ENCODE measurements around the gene CBFA2T2. TPM values are rescaled to one million over a fixed set of nuclear protein-coding genes. Genes with fewer than 3 reads are reported as not detected.

Gene CBFA2T2
- total RNA-seq, 1 experiment from 2014 or later = 15.4 TPM

GRCh38 chr20:33659341-33660034 lies 169.6 kb downstream of the CBFA2T2 start:
- Mint-ChIP-seq H3K9me3 (ENCODE audit: unreplicated experiment) (no peaks in the 10 kb centered on the region), H3K4me3 (ENCODE audit: unreplicated experiment) (no peak overlapping the region)

GRCh38 chr20:33660035-33660684 lies 170.3 kb downstream of the CBFA2T2 start:
- H3K4me1 Mint-ChIP-seq (ENCODE audit: insufficient read depth, unreplicated experiment) = peaks cover 6% of the 10 kb centered on the region
- H3K27ac Mint-ChIP-seq (ENCODE audit: low read depth, unreplicated experiment) = no peak overlapping the region
- no peak for TF ChIP-seq CTCF (IDR thresholded peaks at IDR 0.05; ENCODE audit: unreplicated experiment)
- no peaks in the 10 kb centered on the region for H3K27me3 Mint-ChIP-seq (ENCODE audit: insufficient read depth, unreplicated experiment)
- intact Hi-C loops (cut with micrococcal nuclease) = no loop called here
- DNase-seq (ENCODE audit: unreplicated experiment) = no peak
- no peak overlapping the region for H3K4me3 Mint-ChIP-seq (ENCODE audit: unreplicated experiment)
- no TSS peak for BruUV-seq (replicated peaks)
- ChIA-PET POLR2A (no interaction called here), CTCF (interaction anchor here (0.6 kb wide), 1 partner anchor 205 kb away, joined by 3 read pairs; no protein-coding TSS in a partner anchor)
- H3K9me3 Mint-ChIP-seq (ENCODE audit: unreplicated experiment) = no peaks in the 10 kb centered on the region
- peaks cover 1% of the 10 kb centered on the region for H3K36me3 Mint-ChIP-seq (ENCODE audit: insufficient read depth, unreplicated experiment)

More at GRCh38 chr20:33659341-33660034, 169.6 kb downstream of the CBFA2T2 start:
- Mint-ChIP-seq H3K4me1 (ENCODE audit: insufficient read depth, unreplicated experiment) (peaks cover 2% of the 10 kb centered on the region), H3K27me3 (ENCODE audit: insufficient read depth, unreplicated experiment) (no peaks in the 10 kb centered on the region), H3K27ac (ENCODE audit: low read depth, unreplicated experiment) (no peak overlapping the region), H3K36me3 (ENCODE audit: insufficient read depth, unreplicated experiment) (peaks cover 7% of the 10 kb centered on the region)
- ChIA-PET POLR2A (no interaction called here), CTCF (interaction anchor here (0.6 kb wide), 1 partner anchor 204 kb away, joined by 3 read pairs; no protein-coding TSS in a partner anchor)
- no TSS peak for BruUV-seq (replicated peaks)
- DNase-seq (ENCODE audit: unreplicated experiment) = no peak
- intact Hi-C loops (cut with micrococcal nuclease) = no loop called here
- no peak for TF ChIP-seq CTCF (IDR thresholded peaks at IDR 0.05; ENCODE audit: unreplicated experiment)

DNA sequence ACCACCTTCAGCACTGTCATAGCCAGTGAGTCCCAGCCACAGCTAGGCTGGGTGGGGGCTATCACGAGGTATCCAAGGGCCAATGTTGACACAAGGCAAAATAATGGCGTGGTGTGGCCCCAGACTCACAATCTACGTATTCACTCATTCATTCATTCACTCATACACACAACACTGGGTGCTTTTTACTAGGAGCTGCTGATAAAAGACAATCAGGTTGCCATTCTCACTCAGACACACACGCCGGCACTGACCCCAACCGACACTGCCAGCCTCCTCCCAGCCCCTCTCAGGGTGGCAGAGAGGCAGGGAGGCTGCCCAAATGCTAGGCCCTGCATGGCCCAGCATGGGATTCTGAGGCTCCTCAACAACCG lies 170.8 kb downstream of the CBFA2T2 start:
- intact Hi-C loops (cut with micrococcal nuclease) = no loop called here
- BruUV-seq (replicated peaks) = no TSS peak
- TF ChIP-seq CTCF (IDR thresholded peaks at IDR 0.05; ENCODE audit: unreplicated experiment) = no peak
- H3K9me3 Mint-ChIP-seq (ENCODE audit: unreplicated experiment) = no peaks in the 10 kb centered on the region
- H3K27me3 Mint-ChIP-seq (ENCODE audit: insufficient read depth, unreplicated experiment) = no peaks in the 10 kb centered on the region
- H3K27ac Mint-ChIP-seq (ENCODE audit: low read depth, unreplicated experiment) = no peak overlapping the region
- peaks cover 6% of the 10 kb centered on the region for H3K4me1 Mint-ChIP-seq (ENCODE audit: insufficient read depth, unreplicated experiment)
- H3K36me3 Mint-ChIP-seq (ENCODE audit: insufficient read depth, unreplicated experiment) = no peaks in the 10 kb centered on the region
- no peak for DNase-seq (ENCODE audit: unreplicated experiment)
- POLR2A ChIA-PET = interaction anchor here (0.9 kb wide), 1 partner anchor 170 kb away, joined by 4 read pairs; the partner anchor contains the start of gene CBFA2T2
- CTCF ChIA-PET = interaction anchor here (0.6 to 1.0 kb wide), 2 partner anchors 94 to 203 kb away, joined by 3 to 4 read pairs; no protein-coding TSS in a partner anchor
- H3K4me3 Mint-ChIP-seq (ENCODE audit: unreplicated experiment) = no peak overlapping the region

DNA sequence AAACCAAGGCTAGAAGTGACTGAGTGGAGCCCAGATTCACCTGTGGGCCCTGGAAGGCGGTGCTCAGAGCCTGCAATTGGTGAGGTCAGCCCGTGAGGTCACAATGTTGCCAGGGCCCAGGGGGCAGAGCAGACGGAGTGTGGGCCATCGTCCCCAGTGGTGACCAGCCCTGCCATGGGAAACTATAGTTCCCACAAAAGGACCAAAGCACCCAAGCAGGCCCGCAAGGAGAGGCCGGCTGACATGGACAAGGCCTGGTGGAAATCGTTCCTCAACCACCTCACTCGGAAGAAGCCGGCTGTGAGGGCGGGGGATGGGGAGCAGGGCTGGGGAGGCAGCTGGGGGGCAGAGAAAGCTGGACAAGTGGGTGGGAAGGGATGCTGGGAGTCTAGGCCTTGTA lies 172.3 kb downstream of the CBFA2T2 start, which contains the start of gene C20orf144:
TSS of gene C20orf144 (plus strand) at position 156 of the 400 bp plus-strand sequence. CDS start at position 175, 19 bp downstream.
- no TSS peak for BruUV-seq (replicated peaks)
- TF ChIP-seq CTCF (IDR thresholded peaks at IDR 0.05; ENCODE audit: unreplicated experiment) = no peak
- peaks cover under 1% of the 10 kb centered on the region for H3K36me3 Mint-ChIP-seq (ENCODE audit: insufficient read depth, unreplicated experiment)
- POLR2A ChIA-PET = interaction anchor here (0.9 to 3.4 kb wide), 5 partner anchors 9 to 450 kb away, joined by 3 to 20 read pairs (median 7); partner anchors contain the start of genes CBFA2T2 and EIF2S2
- H3K27me3 Mint-ChIP-seq (ENCODE audit: insufficient read depth, unreplicated experiment) = no peaks in the 10 kb centered on the region
- no peaks in the 10 kb centered on the region for H3K9me3 Mint-ChIP-seq (ENCODE audit: unreplicated experiment)
- CTCF ChIA-PET = interaction anchor here (0.6 to 1.6 kb wide), 4 partner anchors 9 to 205 kb away, joined by 3 to 8 read pairs (median 4); no protein-coding TSS in a partner anchor
- no peak within 1 kb of the TSS for H3K27ac Mint-ChIP-seq (ENCODE audit: low read depth, unreplicated experiment)
- intact Hi-C loops (cut with micrococcal nuclease) = no loop called here
- H3K4me3 Mint-ChIP-seq (ENCODE audit: unreplicated experiment) = peak within 1 kb of the TSS; percentile 73
- no peak for DNase-seq (ENCODE audit: unreplicated experiment)
- H3K4me1 Mint-ChIP-seq (ENCODE audit: insufficient read depth, unreplicated experiment) = peaks cover 14% of the 10 kb centered on the region
